Thyroid gland (tissue), 4 donors: ENCODE measurements around the gene GCSAM. TPM values are rescaled to one million over a fixed set of nuclear protein-coding genes. Genes with fewer than 3 reads are reported as not detected.
A peak's percentile ranks its signal among the peaks of the same experiment; 100 is the strongest.

ENCODE experiments used
- DNase-seq, 2 donors: peaks; one replicate each; pipeline ENCODE4 v3.0.0-alpha.2; 2019
- H3K27ac ChIP-seq, 3 donors: fragments of 200-600 bp; sonication (generic); 1 replicate in 2 of 3; 2 replicates in 1 of 3; pipeline ENCODE4 v1.5.1; 2016 to 2019; ENCODE audit warnings: mild to moderate bottlenecking in 1 of 3, moderate library complexity in 1 of 3
- H3K27me3 ChIP-seq: fragments of 200-600 bp; sonication (generic); one replicate; pipeline ENCODE4 v1.5.1; 2019
- H3K36me3 ChIP-seq, 2 donors: fragments of 200-600 bp; sonication (generic); one replicate each; pipeline ENCODE4 v1.5.1; 2016 to 2019
- H3K4me1 ChIP-seq, 2 donors: fragments of 200-600 bp; sonication (generic); one replicate each; pipeline ENCODE4 v1.5.1; 2017 to 2019
- H3K4me3 ChIP-seq, 3 donors: fragments of 200-600 bp; sonication (generic); replicated peaks in 1 of 3; 1 replicate in 2 of 3; 2 replicates in 1 of 3; pipeline ENCODE4 v1.5.1; 2016; ENCODE audit warnings: mild to moderate bottlenecking in 1 of 3
- H3K9me3 ChIP-seq: fragments of 200-600 bp; sonication (generic); one replicate; pipeline ENCODE4 v1.5.1; 2017
- POLR2A ChIP-seq, 2 donors: fragments of 450-650 bp; IDR thresholded peaks; one replicate each; pipeline ENCODE4 v1.6.1; 2017; ENCODE audit warnings: antibody characterized with exemption in 2 of 2, mild to moderate bottlenecking in 2 of 2, moderate library complexity in 1 of 2
- WGBS, 2 donors: methylation state at CpG; one replicate each; pipeline ENCODE4 v1.1.5; 2017; 5-methylcytosine and 5-hydroxymethylcytosine counted together
- intact Hi-C: fragments of 100-400 bp; cut with DNase I; formaldehyde crosslinking; loops from one replicate; pipeline ENCODE4 v1.15.1; 2023
- total RNA-seq, 4 donors: library from RNA; depleted of rRNA; stranded (reverse); fragments of >200 nt; gene quantifications; one replicate each; pipeline ENCODE4 v1.2.3, GENCODE V29; 2016
- TF ChIP-seq, protein P1 (sequence below), 6 experiments: fragments of 200-600 bp in 3 of 6; fragments of 450-650 bp in 3 of 6; sonication (generic) in 3 of 6; IDR thresholded peaks; one replicate each; pipeline ENCODE4 v1.5.1; 2016 to 2019; ENCODE audit warnings: antibody characterized with exemption in 6 of 6, mild to moderate bottlenecking in 2 of 6, inconsistent platforms in 1 of 6, moderate library complexity in 1 of 6

GCSAM gene, protein sequence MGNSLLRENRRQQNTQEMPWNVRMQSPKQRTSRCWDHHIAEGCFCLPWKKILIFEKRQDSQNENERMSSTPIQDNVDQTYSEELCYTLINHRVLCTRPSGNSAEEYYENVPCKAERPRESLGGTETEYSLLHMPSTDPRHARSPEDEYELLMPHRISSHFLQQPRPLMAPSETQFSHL
- under 1 TPM in 2 of 4 donors, not detected in 2; 0.33 to 0.40 TPM for total RNA-seq

DNA sequence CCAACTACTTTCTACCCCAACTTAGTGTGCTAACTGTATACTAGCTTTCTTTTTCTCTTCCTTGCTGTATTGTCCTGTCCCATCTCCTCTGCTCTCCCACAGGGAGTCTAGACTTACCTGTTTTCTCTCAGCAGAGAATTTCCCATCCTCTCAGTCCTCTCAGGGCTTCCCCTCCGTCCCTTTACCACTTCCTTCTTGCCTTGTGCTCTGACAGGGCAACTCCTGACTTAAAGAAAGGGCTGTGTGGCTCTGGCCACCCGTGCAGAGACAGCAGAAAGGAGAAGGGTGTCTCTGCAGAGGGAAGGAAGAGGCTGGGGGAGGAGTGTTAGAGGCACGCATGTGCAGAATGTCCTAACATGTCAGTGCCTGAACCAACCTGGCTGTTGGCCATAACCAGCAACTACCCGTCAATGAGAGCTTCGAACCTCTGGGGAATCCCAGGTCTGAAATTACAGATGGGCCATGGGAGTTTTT, at the start of gene GCSAM:
GCSAM (minus strand) TSS at position 274 of the 474 bp plus-strand sequence; CDS start at position 146, 128 bp downstream.
- Histone ChIP-seq H3K27me3 (no peaks in the 10 kb centered on the region), H3K36me3 (no peaks in the 10 kb centered on the region), H3K4me1 (no peaks in the 10 kb centered on the region), H3K4me3 (no peak within 1 kb of the TSS), H3K27ac (no peak within 1 kb of the TSS), H3K9me3 (no peaks in the 10 kb centered on the region)
- TF ChIP-seq POLR2A (IDR thresholded peaks at IDR 0.05): no peak
- TF ChIP-seq, protein P1, sequence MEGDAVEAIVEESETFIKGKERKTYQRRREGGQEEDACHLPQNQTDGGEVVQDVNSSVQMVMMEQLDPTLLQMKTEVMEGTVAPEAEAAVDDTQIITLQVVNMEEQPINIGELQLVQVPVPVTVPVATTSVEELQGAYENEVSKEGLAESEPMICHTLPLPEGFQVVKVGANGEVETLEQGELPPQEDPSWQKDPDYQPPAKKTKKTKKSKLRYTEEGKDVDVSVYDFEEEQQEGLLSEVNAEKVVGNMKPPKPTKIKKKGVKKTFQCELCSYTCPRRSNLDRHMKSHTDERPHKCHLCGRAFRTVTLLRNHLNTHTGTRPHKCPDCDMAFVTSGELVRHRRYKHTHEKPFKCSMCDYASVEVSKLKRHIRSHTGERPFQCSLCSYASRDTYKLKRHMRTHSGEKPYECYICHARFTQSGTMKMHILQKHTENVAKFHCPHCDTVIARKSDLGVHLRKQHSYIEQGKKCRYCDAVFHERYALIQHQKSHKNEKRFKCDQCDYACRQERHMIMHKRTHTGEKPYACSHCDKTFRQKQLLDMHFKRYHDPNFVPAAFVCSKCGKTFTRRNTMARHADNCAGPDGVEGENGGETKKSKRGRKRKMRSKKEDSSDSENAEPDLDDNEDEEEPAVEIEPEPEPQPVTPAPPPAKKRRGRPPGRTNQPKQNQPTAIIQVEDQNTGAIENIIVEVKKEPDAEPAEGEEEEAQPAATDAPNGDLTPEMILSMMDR (IDR thresholded peaks at IDR 0.05): no peak
- peak; percentile 12 to 13 for DNase-seq
- WGBS, 2 donors: 70 to 82% methylated on average over 5 of the region's 5 CpGs
- intact Hi-C loops: no loop called here

DNA sequence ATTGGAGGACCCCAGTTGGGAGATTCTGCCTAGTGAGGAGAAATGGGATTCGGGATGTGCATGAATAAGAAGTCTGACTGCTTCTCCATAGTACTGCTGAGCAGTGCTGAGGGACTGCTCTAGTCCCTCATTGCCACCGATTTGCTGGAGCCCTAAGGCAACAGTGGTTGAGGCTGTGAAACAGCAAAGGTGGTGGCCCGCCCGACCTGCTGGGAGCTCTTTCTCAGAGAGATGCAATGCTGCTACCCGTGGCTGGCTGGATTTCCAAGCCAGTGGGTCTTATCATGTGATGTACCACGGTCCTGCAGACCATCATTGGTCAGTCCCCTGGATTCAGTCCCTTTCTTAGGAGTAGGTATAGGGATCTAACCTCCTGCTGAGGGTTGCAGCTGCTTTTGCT, 42.6 kb upstream of the GCSAM start:
- TF ChIP-seq, protein P1 (IDR thresholded peaks at IDR 0.05): no peak
- TF ChIP-seq POLR2A (IDR thresholded peaks at IDR 0.05): no peak
- H3K36me3 ChIP-seq: no peaks in the 10 kb centered on the region
- H3K27ac ChIP-seq: no peak overlapping the region
- no peaks in the 10 kb centered on the region for H3K4me1 ChIP-seq
- intact Hi-C loops: no loop called here
- no peaks in the 10 kb centered on the region for H3K9me3 ChIP-seq
- DNase-seq: no peak
- H3K27me3 ChIP-seq: no peaks in the 10 kb centered on the region
- WGBS, 2 donors: 68 to 92% methylated on average over 6 of the region's 6 CpGs
- no peak overlapping the region for H3K4me3 ChIP-seq

DNA sequence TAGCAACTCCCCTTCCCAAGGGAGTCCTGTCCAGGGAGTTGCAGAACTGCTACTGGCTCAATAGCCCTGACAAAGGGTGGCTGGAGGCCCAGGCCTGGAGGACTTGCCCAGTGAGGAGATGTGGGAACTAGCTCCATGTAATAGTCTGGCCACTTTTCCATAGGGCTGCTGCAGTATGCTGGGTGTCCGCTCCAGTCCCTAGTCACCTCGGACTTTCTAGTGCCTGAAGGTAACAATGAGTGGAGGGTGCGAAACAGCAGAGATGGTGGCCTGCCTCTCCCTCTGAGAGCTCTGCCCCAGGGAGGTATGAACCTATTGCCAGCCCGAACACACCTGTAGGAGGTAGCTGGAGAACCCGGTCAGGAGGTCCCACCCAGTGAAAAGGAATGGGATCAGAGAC, 42.0 kb upstream of the GCSAM start:
- 91 to 97% methylated on average over 5 of the region's 5 CpGs for WGBS, 2 donors
- TF ChIP-seq, protein P1 (IDR thresholded peaks at IDR 0.05): no peak
- no peak for TF ChIP-seq POLR2A (IDR thresholded peaks at IDR 0.05)
- Histone ChIP-seq H3K4me3 (no peak overlapping the region), H3K27ac (no peak overlapping the region), H3K36me3 (no peaks in the 10 kb centered on the region), H3K4me1 (no peaks in the 10 kb centered on the region), H3K27me3 (no peaks in the 10 kb centered on the region), H3K9me3 (no peaks in the 10 kb centered on the region)
- intact Hi-C loops: no loop called here
- DNase-seq: no peak

DNA sequence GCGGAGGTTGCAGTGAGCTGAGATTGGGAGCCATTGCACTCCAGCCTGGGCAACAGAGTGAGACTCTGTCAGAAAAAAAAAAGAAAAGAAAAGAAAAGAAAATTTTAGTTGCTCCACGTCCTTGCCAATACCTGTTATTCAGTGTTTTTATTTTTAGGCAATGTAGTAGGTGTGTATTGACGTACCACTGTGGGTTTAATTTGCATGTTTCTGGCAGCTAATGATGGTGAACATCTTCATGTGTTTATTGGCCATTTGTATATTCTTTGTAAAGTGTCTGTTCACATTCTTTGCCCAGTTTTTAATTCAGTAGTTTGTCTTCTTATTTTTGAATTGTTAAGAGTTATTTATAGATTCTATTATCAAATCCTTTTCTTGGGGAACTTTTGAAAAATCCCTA, 38.1 kb upstream of the GCSAM start:
- H3K36me3 ChIP-seq: no peaks in the 10 kb centered on the region
- WGBS, 2 donors: 90 to 95% methylated on average over 3 of the region's 3 CpGs
- H3K27ac ChIP-seq: no peak overlapping the region
- no peak for TF ChIP-seq POLR2A (IDR thresholded peaks at IDR 0.05)
- TF ChIP-seq, protein P1 (IDR thresholded peaks at IDR 0.05): no peak
- intact Hi-C loops: no loop called here
- no peak for DNase-seq
- H3K27me3 ChIP-seq: no peaks in the 10 kb centered on the region
- H3K9me3 ChIP-seq: no peaks in the 10 kb centered on the region
- H3K4me3 ChIP-seq: no peak overlapping the region
- no peaks in the 10 kb centered on the region for H3K4me1 ChIP-seq

DNA sequence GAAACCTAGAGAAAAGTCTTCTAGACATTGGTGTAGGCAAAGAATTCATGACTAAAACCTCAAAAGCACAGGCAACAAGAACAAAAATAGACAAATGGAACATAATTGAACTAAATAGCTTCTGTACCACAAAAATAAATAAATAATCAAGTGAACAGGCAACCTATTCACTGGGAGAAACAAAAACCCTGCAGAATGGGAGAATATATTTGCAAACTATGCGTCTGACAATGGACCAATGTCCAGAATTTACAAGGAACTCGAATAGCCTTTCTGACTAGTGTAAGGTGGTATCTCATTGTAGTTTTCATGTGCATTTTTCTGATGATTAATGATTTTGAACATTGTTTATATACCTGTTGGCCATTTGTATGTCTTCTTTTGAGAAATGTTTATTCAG, 37.0 kb upstream of the GCSAM start:
- Histone ChIP-seq H3K4me3 (no peak overlapping the region), H3K27ac (no peak overlapping the region), H3K9me3 (no peaks in the 10 kb centered on the region), H3K36me3 (no peaks in the 10 kb centered on the region), H3K27me3 (no peaks in the 10 kb centered on the region), H3K4me1 (no peaks in the 10 kb centered on the region)
- intact Hi-C loops: no loop called here
- no peak for TF ChIP-seq POLR2A (IDR thresholded peaks at IDR 0.05)
- TF ChIP-seq, protein P1 (IDR thresholded peaks at IDR 0.05): no peak
- DNase-seq: no peak
- 90 to 96% methylated on average over 2 of the region's 2 CpGs for WGBS, 2 donors
